K562 (cell line): ENCODE data around the gene RPTOR. TPM values are rescaled to one million over a fixed set of nuclear protein-coding genes. Genes with fewer than 3 reads are reported as not detected.

Experiments
- ATAC-seq: fragments of 200-7000 bp; cut with Tn5 transposase; 3 replicates; pipeline ENCODE4 v1.9.1; 2020; ENCODE audit warnings: moderate library complexity
- BruUV-seq: library from RNA; stranded (reverse); fragments of 400-500 nt; replicated peaks from 2 replicates; lab custom pipeline; 2021; lab: Mats Ljungman, UMichigan
- CTCF ChIA-PET: fragments of 300-600 bp; formaldehyde crosslinking; extraction: SDS; loops from one replicate; lab custom pipeline; 2021; ENCODE audit warnings: low intra/inter-chr PET ratio; lab: Yijun Ruan, JAX
- POLR2A ChIA-PET: fragments of 300-600, 350-650 bp; sonication (Branson Sonifier 250); formaldehyde crosslinking; extraction: SDS; loops from one replicate; lab custom pipeline; 2021; ENCODE audit warnings: antibody characterized with exemption, inconsistent platforms; lab: Yijun Ruan, JAX
- DNase-seq, 4 experiments: peaks; one replicate each; pipeline versions ENCODE4 v3.0.0 to v3.0.0-alpha.2; 2011 to 2018; ENCODE audit warnings: low spot score in 3 of 4, mixed read lengths in 3 of 4; ENCODE audit errors: extremely low read depth in 1 of 4
- FAIRE-seq: peaks from 2 replicates; lab custom pipeline; 2011; peaks lifted over from hg19 to GRCh38; lab: Jason Lieb, UNC
- H2AFZ ChIP-seq: 2 replicates; pipeline ENCODE4 v1.6.0; 2011; ENCODE audit warnings: low read depth, low read length, control low read depth, inconsistent platforms
- H3K27ac ChIP-seq: fragments of 200-600 bp; 3 replicates; pipeline ENCODE4 v1.8.0; 2011; ENCODE audit warnings: low read depth, mild to moderate bottlenecking, control low read depth, inconsistent platforms, low read length, moderate library complexity, mixed read lengths; ENCODE audit errors: extremely low read depth
- H3K27me3 ChIP-seq, 2 experiments: fragments of 300-600 bp in 1 of 2; 2 replicates in 1 of 2; 3 replicates in 1 of 2; pipeline versions ENCODE4 v1.6.0 to v1.8.0; 2011; ENCODE audit warnings: inconsistent platforms in 2 of 2, low read length in 2 of 2, mild to moderate bottlenecking in 1 of 2, mixed read lengths in 1 of 2, moderate library complexity in 1 of 2; ENCODE audit not compliant: control insufficient read depth in 2 of 2, insufficient read depth in 2 of 2
- H3K36me3 ChIP-seq: fragments of 300-600 bp; 3 replicates; pipeline ENCODE4 v1.8.0; 2011; ENCODE audit warnings: mild to moderate bottlenecking, low read length, inconsistent platforms; ENCODE audit not compliant: control insufficient read depth, insufficient read depth
- H3K4me1 ChIP-seq, 2 experiments: fragments of 200-600 bp in 1 of 2; replicated peaks in 1 of 2; 2 replicates in 1 of 2; 3 replicates in 1 of 2; pipeline versions ENCODE4 v1.5.1 to v1.8.0; 2011; ENCODE audit warnings: inconsistent platforms in 2 of 2, low read length in 2 of 2, mild to moderate bottlenecking in 1 of 2, mixed read lengths in 1 of 2, moderate library complexity in 1 of 2; ENCODE audit not compliant: control insufficient read depth in 2 of 2, insufficient read depth in 2 of 2
- H3K4me2 ChIP-seq: 2 replicates; pipeline ENCODE4 v1.6.1; 2011; ENCODE audit warnings: low read length, control low read depth, inconsistent platforms, mixed read lengths; ENCODE audit not compliant: insufficient read depth
- H3K4me3 ChIP-seq: fragments of 200-600 bp; sonication (generic), shearing (Covaris generic); 2 replicates; pipeline ENCODE4 v1.5.1; 2016; ENCODE audit warnings: control low read depth, inconsistent platforms
- H3K79me2 ChIP-seq: fragments of 200-600 bp; 3 replicates; pipeline ENCODE4 v1.8.0; 2011; ENCODE audit warnings: low read length, inconsistent platforms; ENCODE audit not compliant: control insufficient read depth, insufficient read depth
- H3K9ac ChIP-seq, 2 experiments: 2 replicates each; pipeline versions ENCODE4 v1.6.0 to v1.6.1; 2011; ENCODE audit warnings: low read depth in 2 of 2, low read length in 2 of 2, control low read depth in 1 of 2, inconsistent platforms in 1 of 2, mild to moderate bottlenecking in 1 of 2, mixed read lengths in 1 of 2; ENCODE audit not compliant: insufficient read depth in 1 of 2
- H3K9me1 ChIP-seq: one replicate; pipeline ENCODE4 v1.6.0; 2011; ENCODE audit warnings: inconsistent platforms, mild to moderate bottlenecking, low read length, moderate library complexity; ENCODE audit not compliant: control insufficient read depth, insufficient read depth
- H3K9me3 ChIP-seq: replicated peaks from 2 replicates; pipeline ENCODE4 v1.5.1; 2011; ENCODE audit warnings: low read depth, low read length, inconsistent platforms; ENCODE audit not compliant: control insufficient read depth, insufficient read depth
- H4K20me1 ChIP-seq: replicated peaks from 2 replicates; pipeline ENCODE4 v1.6.1; 2011; ENCODE audit warnings: low read length, inconsistent platforms, mixed read lengths; ENCODE audit not compliant: control insufficient read depth, insufficient read depth
- E2F6 ChIP-seq, 2 experiments: IDR thresholded peaks; 2 replicates each; pipeline ENCODE4 v1.6.1; 2011; ENCODE audit warnings: borderline replicate concordance in 1 of 2, control low read depth in 1 of 2, low read depth in 1 of 2, low read length in 1 of 2, mild to moderate bottlenecking in 1 of 2, mixed read lengths in 1 of 2, moderate library complexity in 1 of 2; ENCODE audit not compliant: insufficient read depth in 1 of 2, insufficient read length in 1 of 2, poor library complexity in 1 of 2, severe bottlenecking in 1 of 2; ENCODE audit errors: extremely low read depth in 1 of 2
- SAP30 ChIP-seq: fragments of 200-600 bp; sonication (generic); IDR thresholded peaks from 2 replicates; pipeline ENCODE4 v1.6.1; 2012; ENCODE audit warnings: borderline replicate concordance, low read depth, mild to moderate bottlenecking, moderate library complexity, low read length, control low read depth, inconsistent platforms; ENCODE audit not compliant: insufficient read depth, poor library complexity, severe bottlenecking
- WGBS: fragments of 100-300 bp; shearing (Covaris generic); methylation state at CpG from one replicate; pipeline ENCODE4 v1.1.6; 2016; ENCODE audit warnings: low coverage, mixed read lengths; ENCODE audit not compliant: insufficient coverage; ENCODE audit errors: missing lambda C conversion rate; 5-methylcytosine and 5-hydroxymethylcytosine counted together
- in situ Hi-C: fragments of 300-500 bp; cut with MboI; formaldehyde crosslinking; loops from 4 replicates; pipeline ENCODE4 v1.15.0; 2018; ENCODE audit warnings: inconsistent platforms, mixed read lengths
- intact Hi-C: fragments of 100-400 bp; cut with micrococcal nuclease; formaldehyde crosslinking; loops from 2 replicates; pipeline ENCODE4 v1.14.2; 2022
- polyA plus RNA-seq, 8 experiments: library from polyadenylated mRNA; depleted of rRNA in 4 of 8; stranded (reverse) in 5 of 8; unstranded in 3 of 8; fragments of >200 nt; fragmentation: Nextera tagmentation in 2 of 8; fragmentation: Illumina TruSeq in 1 of 8; extraction: Ambion mirVana in 2 of 8; extraction: Trizol in 1 of 8; gene quantifications; 2 replicates each; pipeline versions ENCODE4 v1.2.1 to v1.2.3, GENCODE V29; 2011 to 2014; ENCODE audit warnings: inconsistent platforms in 1 of 8, missing spikeins in 1 of 8
- total RNA-seq, 7 experiments: library from RNA; depleted of rRNA in 6 of 7; stranded (reverse); fragments of >200 nt in 6 of 7; fragmentation: Illumina TruSeq in 2 of 7; extraction: Trizol in 2 of 7; gene quantifications; 2 replicates each; pipeline versions ENCODE4 v1.2.1 to v1.2.3, GENCODE V29; 2011 to 2021; ENCODE audit warnings: low replicate concordance in 1 of 7

RPTOR gene
- total and polyA plus RNA-seq, 9 of the 15 experiments (the other 6 are each of a cell fraction or from before 2014, with no cell fraction given) = 0.24 to 54.1 (median 10.2) TPM

GRCh38 chr17:80798595-80799537 lies 254.2 kb downstream of the RPTOR start:
- Histone ChIP-seq H3K79me2 (no peaks in the 10 kb centered on the region), H3K9me3 (no peaks in the 10 kb centered on the region; the same call in 1 of the 2 replicates), H3K27ac (no peak overlapping the region), H3K36me3 (peaks cover 10% of the 10 kb centered on the region; the same call in 2 of the 3 replicates), H3K4me1 (peaks cover under 1 to 20% of the 10 kb centered on the region in 2 experiments; a peak in 3 of 5 replicates), H3K9me1 (no peaks in the 10 kb centered on the region), H3K27me3 (no peaks in the 10 kb centered on the region), H3K9ac (no peak overlapping the region), H3K4me3 (no peak overlapping the region), H4K20me1 (no peaks in the 10 kb centered on the region), H3K4me2 (no peak overlapping the region), H2AFZ (no peak overlapping the region)
- no TSS peak for BruUV-seq
- no peak for TF ChIP-seq SAP30
- peak in 1 of 2 experiments; percentile 70 for TF ChIP-seq E2F6 (IDR thresholded peaks at IDR 0.05; ENCODE audit: borderline replicate concordance in 1 of 2, extremely low read depth in 1 of 2, insufficient read depth in 1 of 2, insufficient read length in 1 of 2, low read depth in 1 of 2, low read length in 1 of 2, poor library complexity in 1 of 2, severe bottlenecking in 1 of 2)
- FAIRE-seq (no peak), DNase-seq (peak; percentile 45 to 55 (median 50)), ATAC-seq (peak; percentile 95)
- intact Hi-C loops (no loop called here), in situ Hi-C loops (no loop called here)
- ChIA-PET POLR2A (interaction anchor here (0.7 kb wide), 1 partner anchor 16 kb away, joined by 3 read pairs; no protein-coding TSS in a partner anchor), CTCF (no interaction called here)
- WGBS = 75% methylated on average over 25 of the region's 25 CpGs
